Raji (cell line): ENCODE results near the gene HK1.

Source experiments
- POLR2A ChIP-seq: IDR thresholded peaks from 2 replicates; pipeline ENCODE4 v1.6.1; 2011; ENCODE audit warnings: low read depth, low read length, control low read depth; ENCODE audit not compliant: insufficient read depth

HK1 gene

DNA sequence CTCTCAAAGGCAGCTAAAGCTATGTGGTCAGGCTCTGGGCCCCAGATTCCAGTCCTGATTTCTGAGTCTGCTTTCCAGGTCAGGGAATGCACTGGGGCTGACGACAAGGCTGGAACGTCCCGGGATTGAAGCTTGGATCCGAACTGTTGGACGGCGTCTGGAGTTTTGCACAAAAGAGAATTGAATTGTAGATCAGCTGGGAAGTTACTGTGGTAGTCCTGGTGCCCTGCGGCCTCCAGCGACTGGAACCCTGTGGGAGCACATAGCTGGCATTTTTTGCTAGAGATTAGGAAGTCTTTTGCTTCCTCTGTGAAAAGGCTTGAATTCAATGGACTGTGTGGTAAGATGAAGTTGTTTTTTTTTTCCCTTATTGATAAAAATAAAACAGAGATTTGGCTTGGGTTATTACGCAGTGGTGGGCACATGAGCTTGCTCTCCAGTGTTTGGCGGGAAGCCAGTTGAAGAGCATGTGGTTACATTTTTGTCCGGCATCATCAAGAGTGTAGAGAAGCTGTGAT lies at the start of gene HK1:
TSS of gene HK1 (plus strand) at position 51 of the 518 bp plus-strand sequence.
- TF ChIP-seq POLR2A: no peak

- TF ChIP-seq POLR2A: no peak
Observed at GRCh38 chr10:69229616-69229916, 48.7 kb upstream of the HK1 start.

GRCh38 chr10:69230128-69230527 lies 48.2 kb upstream of the HK1 start:
- no peak for TF ChIP-seq POLR2A

GRCh38 chr10:69232252-69232651 lies 46.0 kb upstream of the HK1 start:
- TF ChIP-seq POLR2A: no peak

- no peak for TF ChIP-seq POLR2A
Observed at GRCh38 chr10:69232736-69233480, 45.4 kb upstream of the HK1 start.

GRCh38 chr10:69234447-69234846 lies 43.8 kb upstream of the HK1 start:
- TF ChIP-seq POLR2A: no peak

DNA sequence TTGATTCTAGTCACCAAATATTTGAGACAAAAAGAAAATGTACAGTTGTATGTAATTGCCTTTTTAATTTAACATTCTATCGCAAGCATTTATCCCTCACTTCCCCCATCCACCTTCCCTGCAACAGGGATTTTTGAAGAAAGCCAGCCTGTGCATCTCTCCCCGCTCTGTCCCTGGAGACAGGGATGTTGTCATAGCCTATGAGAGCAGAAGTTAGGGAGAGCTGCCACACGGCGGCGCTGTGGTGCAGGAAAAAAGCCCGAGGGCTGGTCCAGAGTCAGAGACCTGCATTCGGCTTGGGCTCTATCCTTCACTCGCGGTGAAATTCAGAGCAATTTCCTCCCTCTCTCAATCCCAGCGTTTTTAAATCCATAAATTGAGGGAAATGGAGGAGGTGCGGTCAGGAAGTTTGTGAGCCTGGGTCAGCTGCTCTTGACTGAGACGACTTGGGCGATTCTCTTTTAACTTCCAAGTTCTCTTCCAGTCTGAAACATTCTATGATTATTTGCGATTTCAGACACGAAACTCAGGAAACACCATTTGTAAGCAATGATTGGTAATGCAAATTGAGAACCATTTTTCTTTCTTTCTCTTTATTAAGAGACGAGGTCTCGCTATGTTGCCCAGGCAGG lies 40.7 kb upstream of the HK1 start:
- no peak for TF ChIP-seq POLR2A

GRCh38 chr10:69239136-69239535 lies 39.2 kb upstream of the HK1 start:
- TF ChIP-seq POLR2A: no peak

GRCh38 chr10:69239816-69240434 lies 38.4 kb upstream of the HK1 start:
- no peak for TF ChIP-seq POLR2A

DNA sequence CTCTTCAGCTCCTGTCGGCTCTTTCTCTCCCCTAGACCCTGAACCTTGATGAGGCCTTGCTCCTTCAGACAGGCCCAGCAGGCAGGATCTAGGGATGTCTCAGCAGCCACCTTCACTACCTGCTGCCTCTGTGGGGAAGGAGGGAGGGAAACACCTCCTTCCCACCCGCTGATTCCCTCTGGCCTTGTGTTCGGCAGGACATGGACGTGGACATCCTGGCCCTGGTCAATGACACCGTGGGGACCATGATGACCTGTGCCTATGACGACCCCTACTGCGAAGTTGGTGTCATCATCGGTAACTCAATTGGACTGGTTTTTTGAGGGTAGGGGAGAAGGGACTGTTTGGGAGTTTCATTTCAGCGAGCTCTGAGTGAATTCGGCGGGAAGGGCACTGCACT lies 37.8 kb upstream of the HK1 start:
- TF ChIP-seq POLR2A: no peak

DNA sequence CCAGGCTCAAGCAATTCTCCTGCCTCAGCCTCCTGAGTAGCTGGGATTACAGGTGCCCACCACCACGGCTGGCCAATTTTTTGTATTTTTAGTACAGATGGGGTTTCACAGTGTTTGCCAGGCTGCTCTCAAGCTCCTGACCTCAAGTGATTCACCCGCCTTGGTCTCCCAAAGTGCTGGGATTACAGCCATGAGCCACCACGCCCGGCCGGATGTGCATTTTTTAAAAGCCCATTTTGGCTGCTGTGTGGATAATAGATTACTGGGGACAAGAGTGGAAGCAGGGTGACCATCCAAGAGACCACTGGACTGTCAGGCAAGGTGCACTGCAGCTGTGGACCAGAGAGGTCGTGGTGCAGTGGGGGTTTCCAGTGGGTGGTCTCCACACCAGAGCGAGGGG lies 36.7 kb upstream of the HK1 start:
- no peak for TF ChIP-seq POLR2A

GRCh38 chr10:69242040-69242851 lies 36.0 kb upstream of the HK1 start:
- no peak for TF ChIP-seq POLR2A

DNA sequence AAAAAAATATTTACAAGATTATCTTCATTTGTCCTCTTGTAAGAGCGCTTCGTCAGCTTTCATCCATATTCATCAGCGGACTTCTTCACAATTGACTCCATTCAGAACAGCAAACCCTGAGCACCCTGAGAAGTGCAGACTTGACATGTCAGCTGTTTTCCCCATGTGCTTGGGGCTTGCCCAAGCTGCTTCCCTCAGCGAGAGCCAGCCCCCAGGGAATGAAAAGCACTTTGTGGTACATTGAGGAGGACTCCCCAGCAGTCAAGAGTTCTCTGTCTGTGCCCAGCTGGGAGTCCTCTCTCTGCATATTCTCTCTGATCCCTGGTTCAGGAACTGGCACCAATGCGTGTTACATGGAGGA lies 35.5 kb upstream of the HK1 start:
- TF ChIP-seq POLR2A: no peak

DNA sequence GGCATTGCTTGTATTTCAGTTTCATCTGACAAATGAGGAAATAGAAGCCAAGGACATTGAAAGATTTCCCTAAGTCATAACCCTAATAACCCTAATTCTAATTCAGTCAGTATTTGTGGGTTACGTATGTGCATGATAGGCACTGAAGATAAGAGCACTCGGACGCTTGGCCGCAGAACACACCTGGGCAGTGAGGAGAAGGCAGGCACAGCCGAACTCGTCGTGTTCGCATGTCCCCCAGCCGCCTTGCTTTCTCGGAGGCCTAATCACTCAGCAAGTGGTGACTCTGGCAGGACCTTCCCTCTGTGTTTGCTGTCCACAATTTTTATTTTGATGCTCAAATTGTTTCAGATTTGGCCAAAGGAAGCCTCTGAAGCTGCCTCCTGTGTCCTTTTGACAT lies 34.5 kb upstream of the HK1 start:
- TF ChIP-seq POLR2A: no peak

DNA sequence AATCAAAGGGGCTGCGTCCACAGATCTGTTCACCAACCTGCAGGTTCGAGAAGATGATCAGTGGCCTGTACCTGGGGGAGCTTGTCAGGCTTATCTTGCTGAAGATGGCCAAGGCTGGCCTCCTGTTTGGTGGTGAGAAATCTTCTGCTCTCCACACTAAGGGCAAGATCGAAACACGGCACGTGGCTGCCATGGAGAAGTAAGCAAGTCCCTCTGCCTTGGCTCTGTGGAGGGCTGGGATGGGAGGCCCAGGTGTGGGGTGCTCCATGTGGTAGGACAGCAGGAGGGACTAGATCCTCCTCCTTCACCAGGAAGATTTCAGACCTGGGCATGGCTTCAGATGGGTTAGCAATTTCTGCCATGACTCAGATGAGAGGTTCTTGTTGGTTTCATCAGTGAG lies 32.3 kb upstream of the HK1 start:
- TF ChIP-seq POLR2A: no peak
